ENCODE measurements around the gene ICAM4. TPM values are rescaled to one million over a fixed set of nuclear protein-coding genes. Genes with fewer than 3 reads are reported as not detected.
"Not testable (repeated sequence)": the region's sequence is repeated elsewhere in the genome, so short reads cannot be mapped to it uniquely, and the experiment has no call there.

Gene ICAM4, protein sequence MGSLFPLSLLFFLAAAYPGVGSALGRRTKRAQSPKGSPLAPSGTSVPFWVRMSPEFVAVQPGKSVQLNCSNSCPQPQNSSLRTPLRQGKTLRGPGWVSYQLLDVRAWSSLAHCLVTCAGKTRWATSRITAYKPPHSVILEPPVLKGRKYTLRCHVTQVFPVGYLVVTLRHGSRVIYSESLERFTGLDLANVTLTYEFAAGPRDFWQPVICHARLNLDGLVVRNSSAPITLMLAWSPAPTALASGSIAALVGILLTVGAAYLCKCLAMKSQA
- 0.35 TPM for polyA plus RNA-seq (2013, experiment 1 of 4)
- polyA plus RNA-seq (2013, experiment 2 of 4): 1.1 TPM
- polyA plus RNA-seq (2013, experiment 3 of 4): 0.32 TPM
- polyA plus RNA-seq (2013, experiment 4 of 4): 0.53 TPM

DNA sequence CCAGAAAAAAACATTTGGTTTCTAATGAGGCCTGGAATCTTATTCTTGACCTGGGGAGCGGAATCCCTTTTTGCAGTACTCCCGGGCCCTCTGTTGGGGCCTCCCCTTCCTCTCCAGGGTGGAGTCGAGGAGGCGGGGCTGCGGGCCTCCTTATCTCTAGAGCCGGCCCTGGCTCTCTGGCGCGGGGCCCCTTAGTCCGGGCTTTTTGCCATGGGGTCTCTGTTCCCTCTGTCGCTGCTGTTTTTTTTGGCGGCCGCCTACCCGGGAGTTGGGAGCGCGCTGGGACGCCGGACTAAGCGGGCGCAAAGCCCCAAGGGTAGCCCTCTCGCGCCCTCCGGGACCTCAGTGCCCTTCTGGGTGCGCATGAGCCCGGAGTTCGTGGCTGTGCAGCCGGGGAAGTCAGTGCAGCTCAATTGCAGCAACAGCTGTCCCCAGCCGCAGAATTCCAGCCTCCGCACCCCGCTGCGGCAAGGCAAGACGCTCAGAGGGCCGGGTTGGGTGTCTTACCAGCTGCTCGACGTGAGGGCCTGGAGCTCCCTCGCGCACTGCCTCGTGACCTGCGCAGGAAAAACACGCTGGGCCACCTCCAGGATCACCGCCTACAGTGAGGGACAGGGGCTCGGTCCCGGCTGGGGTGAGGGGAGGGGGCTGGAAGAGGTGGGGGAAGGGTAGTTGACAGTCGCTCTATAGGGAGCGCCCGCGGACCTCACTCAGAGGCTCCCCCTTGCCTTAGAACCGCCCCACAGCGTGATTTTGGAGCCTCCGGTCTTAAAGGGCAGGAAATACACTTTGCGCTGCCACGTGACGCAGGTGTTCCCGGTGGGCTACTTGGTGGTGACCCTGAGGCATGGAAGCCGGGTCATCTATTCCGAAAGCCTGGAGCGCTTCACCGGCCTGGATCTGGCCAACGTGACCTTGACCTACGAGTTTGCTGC is at the start of gene ICAM4:
ICAM4 (plus strand) TSS at position 153 of the 935 bp plus-strand sequence; CDS start at position 211, 58 bp downstream.
- Histone ChIP-seq H3K4me3 (ENCODE audit: insufficient read depth, low read depth, low read length) (peak within 1 kb of the TSS; percentile 13), H3K27ac (ENCODE audit: insufficient read depth, low read depth, low read length, poor library complexity, severe bottlenecking) (no peak within 1 kb of the TSS), H3K27me3 (ENCODE audit: control insufficient read depth, insufficient read depth, low read length, poor library complexity, severe bottlenecking) (peaks cover 63% of the 10 kb centered on the region), H3K36me3 (ENCODE audit: control insufficient read depth, insufficient read depth, low read length) (no peaks in the 10 kb centered on the region), H3K9me3 (ENCODE audit: control insufficient read depth, low read length) (no peaks in the 10 kb centered on the region), H3K4me1 (ENCODE audit: control insufficient read depth, insufficient read depth, low read length) (peaks cover 23% of the 10 kb centered on the region)
- 8% methylated on average over 59 of the region's 59 CpGs for WGBS, 2 experiments

DNA sequence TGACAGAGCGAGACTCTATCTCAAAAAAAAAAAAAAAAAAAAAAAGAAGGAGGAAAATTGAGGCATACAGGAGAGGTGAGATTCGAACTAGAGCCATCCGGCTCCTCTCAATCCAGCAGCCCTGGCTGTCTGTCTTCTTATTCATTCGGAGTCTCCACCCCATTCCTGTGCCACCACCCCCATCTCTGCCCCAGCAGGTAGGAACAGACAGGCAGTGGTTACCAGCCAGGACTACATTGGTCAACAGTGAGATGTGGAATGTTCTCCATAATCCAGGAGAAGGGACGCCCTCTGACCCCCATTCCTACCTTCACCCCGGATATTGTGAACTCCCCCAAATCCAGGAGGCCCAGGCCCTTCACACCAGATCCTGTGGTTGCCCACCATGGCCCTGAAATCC is 49.1 kb upstream of the ICAM4 start:
- WGBS, 2 experiments: 88 to 93% methylated on average over 6 of the region's 6 CpGs
- no peaks in the 10 kb centered on the region for H3K9me3 ChIP-seq (ENCODE audit: control insufficient read depth, low read length)
- no peaks in the 10 kb centered on the region for H3K36me3 ChIP-seq (ENCODE audit: control insufficient read depth, insufficient read depth, low read length)
- H3K4me3 ChIP-seq (ENCODE audit: insufficient read depth, low read depth, low read length): no peak overlapping the region
- H3K4me1 ChIP-seq (ENCODE audit: control insufficient read depth, insufficient read depth, low read length): no peaks in the 10 kb centered on the region
- H3K27ac ChIP-seq (ENCODE audit: insufficient read depth, low read depth, low read length, poor library complexity, severe bottlenecking): no peak overlapping the region
- H3K27me3 ChIP-seq (ENCODE audit: control insufficient read depth, insufficient read depth, low read length, poor library complexity, severe bottlenecking): no peaks in the 10 kb centered on the region

DNA sequence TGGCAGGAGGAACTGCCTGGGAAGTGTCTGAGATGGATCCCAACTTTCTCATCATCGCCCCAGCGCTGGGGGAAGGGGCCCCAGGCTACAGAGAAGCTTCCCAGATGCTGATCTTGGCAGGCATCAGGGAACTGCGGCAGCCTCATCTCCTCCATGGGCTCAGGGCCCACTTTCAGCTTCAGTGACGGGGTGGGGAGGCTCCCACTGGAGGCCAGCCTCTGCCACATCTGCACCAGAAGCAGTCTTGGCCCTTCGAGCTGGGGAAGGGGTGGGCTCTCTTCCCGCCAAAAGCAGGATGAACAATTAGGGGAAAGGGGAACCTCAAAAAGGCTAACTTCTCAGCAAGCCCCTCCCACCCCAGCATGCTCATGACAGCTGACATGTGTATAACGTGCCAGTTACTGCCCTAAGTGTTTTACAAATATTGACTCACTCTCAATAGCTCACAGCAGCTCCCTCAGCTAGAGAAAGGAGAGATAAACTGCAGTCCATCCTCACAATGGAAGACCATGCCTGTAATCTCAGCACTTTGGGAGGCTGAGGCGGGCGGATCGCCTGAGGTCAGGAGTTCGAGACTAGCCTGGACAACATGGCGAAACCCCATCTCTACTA is 48.5 kb upstream of the ICAM4 start:
- no peak overlapping the region for H3K27ac ChIP-seq (ENCODE audit: insufficient read depth, low read depth, low read length, poor library complexity, severe bottlenecking)
- WGBS, 2 experiments: 86 to 89% methylated on average over 12 of the region's 12 CpGs
- no peak overlapping the region for H3K4me3 ChIP-seq (ENCODE audit: insufficient read depth, low read depth, low read length)

DNA sequence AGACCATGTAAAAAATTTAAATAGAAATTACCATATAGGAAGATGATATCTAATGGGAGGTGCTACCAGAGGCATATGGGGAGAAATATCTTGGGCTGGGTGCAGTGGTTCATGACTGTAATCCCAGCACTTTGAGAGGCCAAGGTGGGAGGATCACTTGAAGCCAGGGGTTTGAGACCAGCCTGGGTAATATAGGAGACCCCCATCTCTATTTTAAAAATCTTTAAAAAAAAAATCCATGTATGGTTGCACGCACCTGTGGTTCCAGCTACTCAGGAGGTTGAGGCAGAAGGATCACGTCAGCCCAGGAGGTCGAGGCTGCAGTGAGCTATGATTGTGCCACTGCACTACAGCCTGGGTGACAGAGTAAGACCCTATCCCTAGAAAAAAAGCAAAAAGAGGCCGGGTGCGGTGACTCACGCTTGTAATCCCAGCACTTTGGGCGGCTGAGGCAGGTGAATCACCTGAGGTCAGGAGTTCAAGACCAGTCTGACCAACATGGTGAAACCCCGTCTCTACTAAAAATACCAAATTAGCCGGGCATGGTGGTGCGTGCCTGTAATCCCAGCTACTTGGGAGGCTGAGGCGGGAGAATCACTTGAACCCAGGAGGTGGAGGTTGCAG is 44.8 kb upstream of the ICAM4 start:
- not testable (repeated sequence) for H3K27ac ChIP-seq (ENCODE audit: insufficient read depth, low read depth, low read length, poor library complexity, severe bottlenecking); H3K27me3 ChIP-seq (ENCODE audit: control insufficient read depth, insufficient read depth, low read length, poor library complexity, severe bottlenecking)
- 92 to 95% methylated on average over 11 of the region's 11 CpGs for WGBS, 2 experiments

More for the DNA sequence above, 48.5 kb upstream of the ICAM4 start:
- Histone ChIP-seq H3K27me3 (ENCODE audit: control insufficient read depth, insufficient read depth, low read length, poor library complexity, severe bottlenecking) (no peaks in the 10 kb centered on the region), H3K36me3 (ENCODE audit: control insufficient read depth, insufficient read depth, low read length) (no peaks in the 10 kb centered on the region), H3K9me3 (ENCODE audit: control insufficient read depth, low read length) (no peaks in the 10 kb centered on the region), H3K4me1 (ENCODE audit: control insufficient read depth, insufficient read depth, low read length) (no peaks in the 10 kb centered on the region)

DNA sequence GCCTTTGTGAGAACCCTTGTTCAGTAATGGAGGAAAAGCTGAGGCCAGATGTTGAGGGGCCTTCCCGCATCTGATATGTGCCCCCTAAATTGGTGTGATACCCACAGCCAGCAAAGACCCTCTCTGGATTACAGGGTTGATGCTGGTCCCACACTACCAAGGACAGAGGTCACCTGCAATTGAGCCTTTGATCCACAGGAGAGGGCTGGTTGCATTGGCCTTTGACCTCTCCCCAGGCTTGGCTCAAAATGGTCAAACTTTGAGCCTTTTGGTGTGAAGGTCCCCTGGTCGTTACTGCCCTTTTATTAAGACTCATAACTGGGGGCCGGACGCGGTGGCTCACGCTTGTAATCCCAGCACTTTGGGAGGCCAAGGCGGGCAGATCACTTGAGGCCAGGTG is 43.1 kb upstream of the ICAM4 start:
- no peak overlapping the region for H3K27ac ChIP-seq (ENCODE audit: insufficient read depth, low read depth, low read length, poor library complexity, severe bottlenecking)
- WGBS, 2 experiments: 88 to 94% methylated on average over 7 of the region's 7 CpGs
- no peaks in the 10 kb centered on the region for H3K36me3 ChIP-seq (ENCODE audit: control insufficient read depth, insufficient read depth, low read length)
- H3K9me3 ChIP-seq (ENCODE audit: control insufficient read depth, low read length): no peaks in the 10 kb centered on the region
- no peak overlapping the region for H3K4me3 ChIP-seq (ENCODE audit: insufficient read depth, low read depth, low read length)
- no peaks in the 10 kb centered on the region for H3K27me3 ChIP-seq (ENCODE audit: control insufficient read depth, insufficient read depth, low read length, poor library complexity, severe bottlenecking)
- H3K4me1 ChIP-seq (ENCODE audit: control insufficient read depth, insufficient read depth, low read length): no peaks in the 10 kb centered on the region

More for the DNA sequence above, 44.8 kb upstream of the ICAM4 start:
- H3K4me3 ChIP-seq (ENCODE audit: insufficient read depth, low read depth, low read length); H3K4me1 ChIP-seq (ENCODE audit: control insufficient read depth, insufficient read depth, low read length); H3K9me3 ChIP-seq (ENCODE audit: control insufficient read depth, low read length); H3K36me3 ChIP-seq (ENCODE audit: control insufficient read depth, insufficient read depth, low read length): not testable (repeated sequence)

DNA sequence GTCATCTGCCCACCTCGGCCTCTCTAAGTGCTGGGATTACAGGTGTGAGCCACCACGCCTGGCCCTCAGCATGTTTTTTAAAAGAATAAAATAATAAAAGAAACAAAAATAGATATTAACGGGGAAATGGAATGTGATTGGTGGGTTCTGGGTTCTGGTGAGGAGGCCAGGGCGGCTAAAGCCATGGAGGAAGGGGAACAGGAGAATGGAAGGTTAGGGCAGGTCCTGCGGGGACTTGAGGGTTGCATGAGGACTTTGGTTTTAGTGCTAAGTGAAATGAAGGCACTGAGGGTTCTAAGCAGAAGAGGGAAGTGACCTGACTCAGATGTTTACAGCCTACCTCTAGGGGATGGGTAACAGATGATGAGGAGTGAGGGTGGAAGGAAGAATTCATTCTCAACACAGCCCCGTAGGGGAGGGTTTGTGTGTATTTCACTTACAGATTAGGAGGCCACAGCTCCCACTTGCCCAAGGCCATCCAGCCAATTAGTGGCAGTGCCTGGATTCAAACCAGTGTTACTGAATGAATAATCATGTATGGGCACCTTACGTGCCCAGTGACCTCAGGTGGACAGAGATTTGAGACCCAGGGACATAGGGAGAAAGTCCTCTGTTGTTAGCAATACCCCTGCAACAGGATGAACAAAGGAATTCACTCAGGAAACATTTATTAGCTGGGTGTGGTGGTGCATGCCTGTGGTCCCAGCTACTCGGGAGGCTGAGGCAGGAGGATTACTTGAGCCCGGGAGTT is 41.4 kb upstream of the ICAM4 start:
- H3K9me3 ChIP-seq (ENCODE audit: control insufficient read depth, low read length): no peaks in the 10 kb centered on the region
- no peak overlapping the region for H3K4me3 ChIP-seq (ENCODE audit: insufficient read depth, low read depth, low read length)
- no peaks in the 10 kb centered on the region for H3K36me3 ChIP-seq (ENCODE audit: control insufficient read depth, insufficient read depth, low read length)
- no peaks in the 10 kb centered on the region for H3K27me3 ChIP-seq (ENCODE audit: control insufficient read depth, insufficient read depth, low read length, poor library complexity, severe bottlenecking)
- no peaks in the 10 kb centered on the region for H3K4me1 ChIP-seq (ENCODE audit: control insufficient read depth, insufficient read depth, low read length)
- 87 to 88% methylated on average over 8 to 9 of the region's 9 CpGs for WGBS, 2 experiments
- H3K27ac ChIP-seq (ENCODE audit: insufficient read depth, low read depth, low read length, poor library complexity, severe bottlenecking): no peak overlapping the region

DNA sequence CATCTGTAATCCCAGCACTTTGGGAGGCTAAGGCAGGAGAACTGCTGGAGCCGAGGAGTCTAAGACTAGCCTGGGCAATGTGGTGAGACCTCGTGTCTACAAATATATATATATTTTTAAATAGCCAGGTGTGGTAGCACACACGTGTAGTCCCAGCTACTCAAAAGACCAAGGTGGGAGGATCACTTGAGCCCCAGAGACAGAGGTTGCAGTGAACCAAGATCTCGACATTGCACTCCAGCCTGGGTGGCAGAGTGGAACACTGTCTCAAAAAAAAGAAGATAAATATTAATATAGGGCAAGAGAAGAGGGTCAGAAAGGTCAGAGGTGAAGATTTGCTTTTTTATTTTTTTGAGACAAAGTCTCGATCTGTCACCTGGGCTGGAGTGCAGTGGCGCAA is 40.2 kb upstream of the ICAM4 start:
- H3K27me3 ChIP-seq (ENCODE audit: control insufficient read depth, insufficient read depth, low read length, poor library complexity, severe bottlenecking): no peaks in the 10 kb centered on the region

DNA sequence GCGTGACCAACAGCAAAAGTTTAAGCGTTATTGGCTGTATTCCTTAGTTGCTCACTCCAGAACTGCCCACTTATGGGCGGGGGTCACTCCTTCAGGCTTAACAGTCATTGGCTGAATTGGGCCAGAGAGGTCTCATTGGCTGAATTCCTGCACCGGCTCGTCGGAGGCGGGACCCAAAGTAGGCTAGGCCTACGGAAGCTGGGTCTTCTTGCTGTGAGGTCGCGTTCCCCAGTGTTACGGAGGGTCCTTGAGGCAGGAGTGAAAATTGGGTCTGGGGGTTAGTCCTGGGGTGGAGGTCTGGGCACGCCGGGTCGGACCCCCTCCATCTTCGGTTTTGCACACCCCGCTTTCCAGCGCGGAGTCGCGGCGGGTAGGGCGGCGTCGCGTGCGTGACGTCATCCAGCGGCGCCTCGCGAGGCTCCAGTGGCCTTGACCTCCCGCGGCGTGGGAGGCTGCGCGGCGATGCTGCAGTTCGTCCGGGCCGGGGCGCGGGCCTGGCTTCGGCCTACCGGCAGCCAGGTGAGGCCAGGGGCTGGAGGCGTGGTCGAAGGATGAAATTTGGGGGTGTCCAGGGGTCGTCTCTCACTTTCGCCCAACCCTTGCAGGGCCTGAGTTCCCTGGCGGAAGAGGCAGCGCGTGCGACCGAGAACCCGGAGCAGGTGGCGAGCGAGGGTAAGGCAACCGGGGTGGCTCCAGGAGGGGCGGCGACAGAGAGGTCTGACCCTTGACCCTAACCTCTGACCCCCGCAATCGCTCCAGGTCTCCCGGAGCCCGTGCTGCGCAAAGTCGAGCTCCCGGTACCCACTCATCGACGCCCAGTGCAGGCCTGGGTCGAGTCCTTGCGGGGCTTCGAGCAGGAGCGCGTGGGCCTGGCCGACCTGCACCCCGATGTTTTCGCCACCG is 34.7 kb upstream of the ICAM4 start, which contains the start of gene MRPL4:
MRPL4 (plus strand) TSS at position 423 of the 903 bp plus-strand sequence; CDS start at position 463, 40 bp downstream.
- peak within 1 kb of the TSS; percentile 97 for H3K4me3 ChIP-seq (ENCODE audit: insufficient read depth, low read depth, low read length)
- H3K36me3 ChIP-seq (ENCODE audit: control insufficient read depth, insufficient read depth, low read length): no peaks in the 10 kb centered on the region
- 0 to 1% methylated on average over 77 of the region's 77 CpGs for WGBS, 2 experiments
- H3K9me3 ChIP-seq (ENCODE audit: control insufficient read depth, low read length): no peaks in the 10 kb centered on the region
- no peak within 1 kb of the TSS for H3K27ac ChIP-seq (ENCODE audit: insufficient read depth, low read depth, low read length, poor library complexity, severe bottlenecking)
- H3K27me3 ChIP-seq (ENCODE audit: control insufficient read depth, insufficient read depth, low read length, poor library complexity, severe bottlenecking): no peaks in the 10 kb centered on the region
- H3K4me1 ChIP-seq (ENCODE audit: control insufficient read depth, insufficient read depth, low read length): no peaks in the 10 kb centered on the region

More for the DNA sequence above, 40.2 kb upstream of the ICAM4 start:
- no peaks in the 10 kb centered on the region for H3K36me3 ChIP-seq (ENCODE audit: control insufficient read depth, insufficient read depth, low read length)
- H3K27ac ChIP-seq (ENCODE audit: insufficient read depth, low read depth, low read length, poor library complexity, severe bottlenecking): no peak overlapping the region
- H3K4me1 ChIP-seq (ENCODE audit: control insufficient read depth, insufficient read depth, low read length): no peaks in the 10 kb centered on the region
- no peak overlapping the region for H3K4me3 ChIP-seq (ENCODE audit: insufficient read depth, low read depth, low read length)
- 92 to 97% methylated on average over 5 to 6 of the region's 6 CpGs for WGBS, 2 experiments
- no peaks in the 10 kb centered on the region for H3K9me3 ChIP-seq (ENCODE audit: control insufficient read depth, low read length)

Data from ectodermal cell (in vitro differentiated cells).